ENCODE data around the gene RFWD3.

The RFWD3 gene

DNA sequence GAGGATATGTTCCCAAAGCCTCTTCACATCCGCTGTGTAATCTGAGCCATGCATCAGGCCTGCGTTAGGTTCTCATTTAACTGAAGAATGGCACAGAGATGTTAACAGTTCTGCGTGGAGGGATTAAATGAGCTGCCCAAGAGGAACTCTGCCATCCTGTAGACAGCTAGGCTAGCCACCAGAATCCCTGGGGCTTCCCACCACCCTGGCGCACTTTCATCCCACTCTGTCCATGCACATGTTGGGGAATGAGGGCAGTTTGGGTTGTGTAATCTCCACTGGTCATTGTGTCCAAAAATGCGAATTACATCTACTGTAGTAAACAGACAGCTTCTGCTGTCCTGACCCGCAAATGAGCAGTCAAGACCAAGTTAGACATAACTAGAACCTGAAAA, 58.7 kb downstream of the RFWD3 start:
- TF ChIP-seq CTCF (IDR thresholded peaks at IDR 0.05) = no peak

DNA sequence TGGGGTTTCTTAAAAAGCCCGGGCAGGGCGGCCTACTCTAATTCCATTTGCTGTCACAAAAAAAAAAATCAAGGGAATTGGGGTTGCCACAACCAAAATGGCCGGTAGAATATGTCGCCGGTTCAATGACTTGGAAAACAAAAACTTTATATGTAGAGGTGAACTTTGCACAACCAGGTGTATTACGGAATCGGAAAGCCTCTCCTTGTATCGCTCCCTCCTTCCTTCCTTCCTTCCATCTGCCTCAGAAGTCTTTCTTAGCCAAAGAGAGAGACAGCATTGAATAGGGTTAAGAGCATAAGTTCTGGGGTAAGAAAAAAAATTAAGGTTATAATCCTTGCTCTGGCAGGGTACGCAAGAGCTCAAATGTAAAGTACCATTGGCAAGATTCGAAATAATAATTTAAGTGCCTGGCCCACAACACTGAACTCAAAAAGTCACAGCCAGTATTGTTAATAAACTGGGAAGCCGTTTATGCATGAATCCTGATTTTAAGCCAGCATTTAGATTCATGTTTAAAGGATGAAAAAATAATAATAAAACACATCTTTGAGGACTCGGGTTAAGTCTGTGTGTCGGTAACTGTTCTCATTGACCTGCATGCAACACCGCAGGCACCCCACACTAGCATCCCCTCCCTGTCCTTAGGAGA, 59.2 kb downstream of the RFWD3 start:
- no peak for TF ChIP-seq CTCF (IDR thresholded peaks at IDR 0.05)

DNA sequence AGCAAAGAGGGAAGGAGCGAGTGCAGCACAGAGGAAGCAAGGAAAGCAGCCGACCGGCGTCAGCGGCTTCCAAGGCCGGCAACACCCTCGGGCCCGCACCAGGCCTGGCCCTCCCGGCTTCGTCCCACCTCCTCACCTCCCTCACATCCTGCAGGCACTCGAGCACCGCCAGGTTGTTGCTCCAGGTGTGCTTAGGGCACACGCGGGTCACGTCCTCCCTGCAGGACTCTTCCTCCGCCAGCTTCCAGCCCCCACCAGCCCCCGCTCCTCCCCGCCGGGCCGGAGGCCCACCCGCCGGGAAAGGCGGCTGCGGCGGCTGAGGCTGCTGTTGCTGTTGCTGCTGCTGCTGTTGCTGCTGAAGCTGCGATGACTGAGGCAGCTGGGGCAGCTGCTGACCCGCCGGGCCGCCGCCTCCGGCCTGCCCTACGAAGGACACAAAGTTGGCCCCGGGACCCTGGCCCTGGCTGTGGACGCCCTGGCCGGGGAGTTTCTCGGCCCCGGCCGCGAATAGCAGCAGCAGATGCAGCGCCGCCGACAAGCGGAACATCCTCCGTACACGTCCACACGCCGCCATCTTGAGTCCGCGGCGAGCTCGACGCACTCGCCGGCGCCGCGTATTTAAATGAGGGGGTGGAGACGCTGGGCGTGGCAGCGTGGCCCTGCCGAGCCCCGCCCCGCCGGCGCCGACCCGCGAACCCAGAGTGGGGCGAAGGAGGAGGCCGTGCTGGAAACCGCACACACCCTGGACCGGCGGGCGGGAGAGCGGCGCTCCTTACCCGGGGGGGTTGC, 60.0 kb downstream of the RFWD3 start, which contains the start of gene GLG1:
Gene GLG1, minus strand, starts transcription at position 594 of the 789 bp plus-strand sequence. Its CDS starts 20 bp downstream, at position 574.
- no peak for TF ChIP-seq CTCF (IDR thresholded peaks at IDR 0.05)

DNA sequence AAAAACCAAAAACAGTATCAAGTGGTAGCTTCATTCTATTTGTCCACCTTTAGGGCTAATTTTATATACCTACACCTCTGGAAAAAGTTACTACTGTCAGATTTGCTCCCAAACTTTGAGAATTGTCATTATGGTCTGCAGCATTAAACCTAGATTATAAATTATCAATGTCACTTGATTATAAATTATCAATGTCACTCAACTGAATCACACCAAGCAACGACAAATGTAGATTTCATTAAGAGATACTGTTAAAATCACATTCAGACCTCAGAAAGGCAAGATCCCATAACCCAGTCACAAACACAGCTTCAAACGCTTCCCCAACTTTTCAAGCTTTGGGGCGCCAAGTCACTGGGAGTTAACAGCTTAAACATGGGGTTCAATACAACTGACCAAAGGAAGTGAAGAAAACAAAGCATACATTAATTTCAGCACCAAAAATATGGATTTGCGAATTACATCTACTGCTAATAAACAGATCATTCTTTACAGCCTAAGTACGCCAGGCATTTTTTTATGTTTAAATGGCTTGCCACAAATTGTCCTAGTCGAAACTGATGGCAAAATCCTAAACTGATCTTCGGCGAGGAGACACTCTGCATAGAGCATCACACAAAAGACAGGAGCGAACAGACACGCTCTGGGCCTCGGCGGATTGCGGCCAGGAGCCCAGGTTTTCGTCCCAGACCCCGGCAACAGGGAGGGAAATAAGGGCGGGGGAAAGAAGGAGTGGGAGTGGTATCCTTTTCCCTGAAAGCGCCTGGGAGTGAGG, 60.7 kb downstream of the RFWD3 start:
- TF ChIP-seq CTCF (IDR thresholded peaks at IDR 0.05) = no peak

- TF ChIP-seq CTCF (IDR thresholded peaks at IDR 0.05) = no peak
Observed at GRCh38 chr16:74605332-74605731, 61.3 kb downstream of the RFWD3 start.

- no peak for TF ChIP-seq CTCF (IDR thresholded peaks at IDR 0.05)
Observed at GRCh38 chr16:74603848-74604247, 62.8 kb downstream of the RFWD3 start.

DNA sequence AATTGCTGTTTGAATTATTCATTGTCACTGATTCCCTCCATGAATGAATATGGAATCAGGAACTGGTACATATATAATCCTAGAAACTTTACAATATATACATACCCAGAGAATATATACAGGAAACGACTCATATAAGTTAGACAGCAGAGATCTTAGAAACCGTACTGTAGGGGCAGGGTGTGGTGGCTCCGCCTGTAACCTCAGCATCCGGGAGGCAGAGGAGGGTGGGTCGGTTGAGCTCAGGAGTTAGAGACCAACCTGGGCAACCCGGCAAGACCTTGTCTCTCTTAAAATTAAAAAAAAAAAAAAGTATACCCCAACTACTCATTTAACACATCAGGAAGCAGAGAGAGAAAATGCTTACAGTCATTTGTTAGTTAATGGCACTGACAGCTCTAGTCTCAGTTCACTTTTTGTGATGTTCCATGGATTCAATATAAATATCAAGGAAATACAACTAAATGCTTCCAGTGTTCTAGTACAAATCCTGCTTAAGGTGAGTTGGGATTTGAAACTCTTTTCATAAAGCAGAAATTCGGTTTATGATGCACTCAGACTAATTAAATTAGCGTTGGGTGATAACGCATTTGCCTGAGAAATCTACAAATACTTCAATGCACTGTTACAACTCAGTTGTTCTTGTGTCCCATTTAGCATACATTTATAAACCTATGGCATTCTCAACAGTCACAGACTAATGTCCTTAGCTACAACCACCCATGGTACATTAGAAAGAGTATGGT, 65.4 kb downstream of the RFWD3 start:
- TF ChIP-seq CTCF (IDR thresholded peaks at IDR 0.05) = no peak

Data from LNCAP (cell line).